Brain microvascular endothelial cell (primary cell): ENCODE measurements around the gene PDCD1LG2.

ENCODE experiments used
- DNase-seq: peaks from one replicate; pipeline ENCODE4 v3.0.0-alpha.2; 2020
- H3K27ac ChIP-seq: fragments of 250-450 bp; sonication (Bioruptor Pico); 2 replicates; pipeline ENCODE4 v1.5.1; 2020; ENCODE audit warnings: mild to moderate bottlenecking, moderate library complexity
- H3K27me3 ChIP-seq: fragments of 250-450 bp; sonication (Bioruptor Pico); replicated peaks from 2 replicates; pipeline ENCODE4 v1.5.1; 2020; ENCODE audit warnings: mild to moderate bottlenecking
- H3K36me3 ChIP-seq: fragments of 250-450 bp; sonication (Bioruptor Pico); replicated peaks from 2 replicates; pipeline ENCODE4 v1.5.1; 2020; ENCODE audit warnings: mild to moderate bottlenecking
- H3K4me3 ChIP-seq: 2 replicates; pipeline ENCODE4 v1.5.1; 2011; ENCODE audit warnings: low read depth, mild to moderate bottlenecking, control low read depth, low read length, moderate library complexity
- in situ Hi-C: cut with HindIII; loops from 2 replicates; pipeline ENCODE4 v1.10.0; 2017; ENCODE audit warnings: low sequenced_read_pairs, low pct_ligation_motif_present
- TF ChIP-seq, protein P1 (sequence below): IDR thresholded peaks from 2 replicates; pipeline ENCODE4 v1.5.1; 2011; ENCODE audit warnings: low read depth, mild to moderate bottlenecking, moderate library complexity, low read length, control low read depth, inconsistent platforms; ENCODE audit errors: missing control alignments

The PDCD1LG2 gene

GRCh38 chr9:5612185-5612530 lies 101.8 kb downstream of the PDCD1LG2 start:
- TF ChIP-seq, protein P1, sequence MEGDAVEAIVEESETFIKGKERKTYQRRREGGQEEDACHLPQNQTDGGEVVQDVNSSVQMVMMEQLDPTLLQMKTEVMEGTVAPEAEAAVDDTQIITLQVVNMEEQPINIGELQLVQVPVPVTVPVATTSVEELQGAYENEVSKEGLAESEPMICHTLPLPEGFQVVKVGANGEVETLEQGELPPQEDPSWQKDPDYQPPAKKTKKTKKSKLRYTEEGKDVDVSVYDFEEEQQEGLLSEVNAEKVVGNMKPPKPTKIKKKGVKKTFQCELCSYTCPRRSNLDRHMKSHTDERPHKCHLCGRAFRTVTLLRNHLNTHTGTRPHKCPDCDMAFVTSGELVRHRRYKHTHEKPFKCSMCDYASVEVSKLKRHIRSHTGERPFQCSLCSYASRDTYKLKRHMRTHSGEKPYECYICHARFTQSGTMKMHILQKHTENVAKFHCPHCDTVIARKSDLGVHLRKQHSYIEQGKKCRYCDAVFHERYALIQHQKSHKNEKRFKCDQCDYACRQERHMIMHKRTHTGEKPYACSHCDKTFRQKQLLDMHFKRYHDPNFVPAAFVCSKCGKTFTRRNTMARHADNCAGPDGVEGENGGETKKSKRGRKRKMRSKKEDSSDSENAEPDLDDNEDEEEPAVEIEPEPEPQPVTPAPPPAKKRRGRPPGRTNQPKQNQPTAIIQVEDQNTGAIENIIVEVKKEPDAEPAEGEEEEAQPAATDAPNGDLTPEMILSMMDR: no peak
- DNase-seq: no peak
- Histone ChIP-seq H3K36me3 (no peaks in the 10 kb centered on the region), H3K4me3 (no peak overlapping the region), H3K27me3 (no peaks in the 10 kb centered on the region), H3K27ac (no peak overlapping the region)
- in situ Hi-C loops: no loop called here

GRCh38 chr9:5614192-5614591 lies 103.9 kb downstream of the PDCD1LG2 start:
- DNase-seq: no peak
- Histone ChIP-seq H3K4me3 (no peak overlapping the region), H3K36me3 (no peaks in the 10 kb centered on the region), H3K27me3 (no peaks in the 10 kb centered on the region), H3K27ac (no peak overlapping the region)
- TF ChIP-seq, protein P1: no peak
- in situ Hi-C loops: no loop called here

DNA sequence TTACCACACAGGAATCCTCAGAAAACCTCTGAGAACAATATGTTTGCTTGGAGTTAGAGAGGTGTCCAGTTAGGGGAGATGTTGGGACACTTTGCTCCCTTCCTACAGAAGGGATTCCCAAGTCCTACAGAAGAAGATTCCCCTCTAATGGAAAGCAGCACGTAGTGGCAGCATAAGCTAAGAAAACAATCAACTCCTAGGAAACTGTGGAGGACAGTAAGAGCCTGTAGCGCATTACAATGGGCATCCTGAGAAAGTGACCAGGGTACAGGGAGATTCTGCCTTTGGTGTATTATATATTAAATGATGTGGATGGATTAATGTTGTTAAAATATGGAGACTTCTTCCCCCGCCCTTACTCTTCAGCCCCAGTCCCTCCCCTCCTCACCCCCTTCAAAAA lies 104.7 kb downstream of the PDCD1LG2 start:
- DNase-seq: no peak
- H3K27ac ChIP-seq: no peak overlapping the region
- no peak overlapping the region for H3K4me3 ChIP-seq
- in situ Hi-C loops: no loop called here
- H3K27me3 ChIP-seq: no peaks in the 10 kb centered on the region
- no peaks in the 10 kb centered on the region for H3K36me3 ChIP-seq
- TF ChIP-seq, protein P1: no peak

DNA sequence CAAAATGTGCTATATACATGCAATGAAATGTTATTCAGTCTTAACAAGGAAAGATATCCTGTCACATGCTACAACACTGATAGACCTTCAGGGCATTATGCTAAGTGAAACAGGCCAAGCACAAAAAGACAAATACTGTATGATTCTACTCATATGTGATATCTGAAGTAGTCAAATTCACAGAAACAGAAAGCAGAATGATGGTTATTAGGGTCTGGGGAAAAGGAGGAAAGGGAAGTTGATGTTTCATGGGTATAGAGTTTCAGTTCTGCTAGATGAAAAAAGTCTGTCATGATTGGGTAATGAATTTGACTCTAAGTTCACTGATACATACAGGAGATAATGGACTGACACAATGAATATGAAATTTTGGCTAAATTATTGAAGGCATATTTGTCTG lies 107.4 kb downstream of the PDCD1LG2 start:
- no peak overlapping the region for H3K27ac ChIP-seq
- TF ChIP-seq, protein P1: no peak
- no peaks in the 10 kb centered on the region for H3K27me3 ChIP-seq
- no peaks in the 10 kb centered on the region for H3K36me3 ChIP-seq
- in situ Hi-C loops: no loop called here
- DNase-seq: no peak
- no peak overlapping the region for H3K4me3 ChIP-seq

DNA sequence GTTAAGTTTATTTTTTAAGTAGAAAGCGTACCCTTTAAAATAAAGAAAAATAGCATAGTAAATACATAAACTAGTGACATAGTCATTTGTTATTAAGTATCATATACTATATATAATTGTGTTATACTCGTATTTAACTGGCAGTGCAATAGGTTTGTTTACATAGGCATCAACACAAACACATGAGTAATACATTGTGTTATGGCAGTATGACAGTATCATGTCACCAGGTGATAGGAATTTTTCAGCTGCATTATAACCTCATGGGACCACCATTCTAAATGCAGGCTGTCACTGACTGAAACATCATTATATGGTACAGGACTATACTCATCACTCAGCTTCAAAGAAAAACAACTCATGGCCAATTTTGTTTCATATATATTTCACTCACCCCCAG lies 110.2 kb downstream of the PDCD1LG2 start:
- no peak overlapping the region for H3K4me3 ChIP-seq
- in situ Hi-C loops: no loop called here
- no peak overlapping the region for H3K27ac ChIP-seq
- no peaks in the 10 kb centered on the region for H3K36me3 ChIP-seq
- H3K27me3 ChIP-seq: no peaks in the 10 kb centered on the region
- no peak for DNase-seq
- TF ChIP-seq, protein P1: no peak
